GM12872 (cell line): ENCODE data around the gene ZNF184.

ENCODE experiments used
- TF ChIP-seq, protein P1 (sequence below): IDR thresholded peaks from 3 replicates; pipeline ENCODE4 v1.5.1; 2011; ENCODE audit warnings: low read depth, mild to moderate bottlenecking, low read length, moderate library complexity; ENCODE audit not compliant: insufficient read depth

Gene ZNF184

GRCh38 chr6:27470023-27470422 lies 2.9 kb downstream of the ZNF184 start:
- TF ChIP-seq, protein P1, sequence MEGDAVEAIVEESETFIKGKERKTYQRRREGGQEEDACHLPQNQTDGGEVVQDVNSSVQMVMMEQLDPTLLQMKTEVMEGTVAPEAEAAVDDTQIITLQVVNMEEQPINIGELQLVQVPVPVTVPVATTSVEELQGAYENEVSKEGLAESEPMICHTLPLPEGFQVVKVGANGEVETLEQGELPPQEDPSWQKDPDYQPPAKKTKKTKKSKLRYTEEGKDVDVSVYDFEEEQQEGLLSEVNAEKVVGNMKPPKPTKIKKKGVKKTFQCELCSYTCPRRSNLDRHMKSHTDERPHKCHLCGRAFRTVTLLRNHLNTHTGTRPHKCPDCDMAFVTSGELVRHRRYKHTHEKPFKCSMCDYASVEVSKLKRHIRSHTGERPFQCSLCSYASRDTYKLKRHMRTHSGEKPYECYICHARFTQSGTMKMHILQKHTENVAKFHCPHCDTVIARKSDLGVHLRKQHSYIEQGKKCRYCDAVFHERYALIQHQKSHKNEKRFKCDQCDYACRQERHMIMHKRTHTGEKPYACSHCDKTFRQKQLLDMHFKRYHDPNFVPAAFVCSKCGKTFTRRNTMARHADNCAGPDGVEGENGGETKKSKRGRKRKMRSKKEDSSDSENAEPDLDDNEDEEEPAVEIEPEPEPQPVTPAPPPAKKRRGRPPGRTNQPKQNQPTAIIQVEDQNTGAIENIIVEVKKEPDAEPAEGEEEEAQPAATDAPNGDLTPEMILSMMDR = no peak

DNA sequence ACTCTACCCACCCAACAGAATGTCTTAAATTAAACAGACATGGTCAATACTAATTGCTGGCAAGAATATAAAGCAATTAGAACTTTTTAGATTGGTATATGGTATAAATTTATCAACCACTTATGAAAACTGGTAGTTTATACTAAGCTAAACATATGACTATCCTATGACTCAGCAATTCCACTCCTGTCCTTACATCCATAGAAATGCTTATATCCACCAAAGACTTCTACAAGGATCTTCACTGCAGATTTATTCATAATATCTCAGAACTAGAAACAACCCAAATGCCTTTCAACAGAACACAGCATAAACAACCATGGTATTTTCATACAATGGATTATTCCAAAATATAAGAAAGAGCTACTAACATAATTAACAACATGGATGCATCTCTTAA lies 4.6 kb downstream of the ZNF184 start:
- TF ChIP-seq, protein P1 = no peak

DNA sequence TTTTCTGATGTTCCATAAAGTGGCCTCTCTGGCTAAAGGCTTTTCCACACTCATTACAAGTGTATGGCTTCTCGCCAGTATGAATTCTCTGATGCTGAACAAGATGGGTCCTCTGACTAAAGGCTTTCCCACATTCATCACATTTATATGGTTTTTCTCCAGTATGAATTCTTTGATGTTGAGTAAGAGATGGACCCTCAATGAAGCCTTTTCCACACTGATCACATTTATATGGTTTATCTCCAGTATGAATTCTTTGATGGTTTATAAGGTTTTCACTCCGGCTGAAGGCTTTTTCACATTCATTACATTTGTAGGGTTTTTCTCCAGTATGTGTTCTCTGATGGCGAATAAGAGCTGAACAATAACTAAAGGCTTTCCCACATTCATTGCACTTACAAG lies 20.4 kb downstream of the ZNF184 start:
- TF ChIP-seq, protein P1 = no peak

GRCh38 chr6:27451660-27452390 lies 21.1 kb downstream of the ZNF184 start:
- TF ChIP-seq, protein P1 = no peak

GRCh38 chr6:27448456-27448855 lies 24.4 kb downstream of the ZNF184 start:
- TF ChIP-seq, protein P1 = no peak

GRCh38 chr6:27442932-27443331 lies 30.0 kb downstream of the ZNF184 start:
- TF ChIP-seq, protein P1 = no peak

GRCh38 chr6:27441001-27441400 lies 31.9 kb downstream of the ZNF184 start:
- TF ChIP-seq, protein P1 = no peak
